Fibroblast of lung (primary cell): ENCODE data around the gene MYH2.

ENCODE experiments used
- CTCF ChIP-seq, 2 donors: IDR thresholded peaks in 1 of 2; conservative IDR thresholded peaks in 1 of 2; 1 replicate in 1 of 2; 2 replicates in 1 of 2; pipeline ENCODE4 v1.5.1; 2011 to 2012; ENCODE audit warnings: low read length in 2 of 2, control low read depth in 1 of 2, inconsistent platforms in 1 of 2, low read depth in 1 of 2, mild to moderate bottlenecking in 1 of 2
- EZH2 ChIP-seq: IDR thresholded peaks from 2 replicates; pipeline ENCODE4 v1.5.1; 2012; ENCODE audit warnings: low read length, control low read depth, mild to moderate bottlenecking; ENCODE audit errors: missing control alignments

- TF ChIP-seq EZH2, result no peak
- no peak for TF ChIP-seq CTCF (conservative IDR thresholded peaks at IDR 0.05 in 1 of 2, IDR thresholded peaks at IDR 0.05 in 1 of 2; ENCODE audit: low read depth in 1 of 2, low read length in 2 of 2)
These were observed 32.8 kb downstream of the MYH2 start for GRCh38 chr17:10516638-10517037.
